HG03439 (cell line): ENCODE results near the gene ERC2.
"Not testable (repeated sequence)": the region's sequence is repeated elsewhere in the genome, so short reads cannot be mapped to it uniquely, and the experiment has no call there.

Source experiments
- ATAC-seq: cut with Tn5 transposase; IDR thresholded peaks from one replicate; pipeline ENCODE4 v1.9.1; 2021; ENCODE audit warnings: mild to moderate bottlenecking, moderate library complexity; ENCODE audit not compliant: unreplicated experiment

The ERC2 gene

DNA sequence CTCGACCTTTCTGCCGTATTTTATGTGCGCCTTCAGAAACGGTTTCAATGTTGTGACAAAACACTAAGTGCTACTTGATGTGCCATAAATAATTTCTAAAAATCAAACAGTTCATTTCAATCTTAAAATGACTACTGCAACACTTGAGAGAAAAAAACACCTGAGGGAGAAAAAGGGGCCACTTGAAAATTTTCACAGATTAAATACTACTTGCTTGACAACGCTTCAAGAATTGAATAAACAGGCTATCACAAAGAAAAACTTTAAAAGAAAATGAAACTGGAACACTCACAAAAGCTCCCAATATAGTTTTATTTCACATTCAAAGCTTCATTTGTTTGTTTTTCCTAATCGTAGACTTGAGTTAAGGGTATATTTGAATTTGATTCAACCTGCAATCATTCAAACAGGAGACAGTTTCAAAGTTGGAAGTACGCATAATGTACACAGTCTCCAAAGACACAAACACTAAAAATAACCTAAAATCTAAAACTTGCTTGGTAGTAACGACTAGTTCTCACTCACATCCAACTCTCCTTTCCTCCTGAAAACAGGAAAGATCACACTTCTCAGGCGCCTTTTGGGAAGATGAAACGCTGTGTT, 380.7 kb downstream of the ERC2 start:
- no peak for ATAC-seq

DNA sequence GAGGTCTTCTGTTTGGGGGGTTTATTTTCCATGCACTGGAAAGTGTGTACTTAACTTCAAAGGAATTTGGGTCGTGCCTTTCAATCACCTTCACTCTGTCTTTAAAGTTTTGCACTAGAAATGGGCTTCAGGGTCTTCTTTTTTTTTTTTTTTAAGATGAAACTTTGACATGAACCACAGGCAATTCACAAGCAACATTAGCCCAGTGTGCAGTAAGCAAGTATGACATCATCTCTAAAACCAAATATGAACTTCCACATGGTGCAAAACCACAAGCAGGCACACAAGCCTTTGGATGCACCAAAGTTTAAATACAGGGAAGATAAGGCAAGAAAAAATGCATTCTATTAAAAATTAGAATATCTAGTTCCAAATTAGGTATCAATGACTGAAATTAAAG, 381.9 kb downstream of the ERC2 start:
- no peak for ATAC-seq

DNA sequence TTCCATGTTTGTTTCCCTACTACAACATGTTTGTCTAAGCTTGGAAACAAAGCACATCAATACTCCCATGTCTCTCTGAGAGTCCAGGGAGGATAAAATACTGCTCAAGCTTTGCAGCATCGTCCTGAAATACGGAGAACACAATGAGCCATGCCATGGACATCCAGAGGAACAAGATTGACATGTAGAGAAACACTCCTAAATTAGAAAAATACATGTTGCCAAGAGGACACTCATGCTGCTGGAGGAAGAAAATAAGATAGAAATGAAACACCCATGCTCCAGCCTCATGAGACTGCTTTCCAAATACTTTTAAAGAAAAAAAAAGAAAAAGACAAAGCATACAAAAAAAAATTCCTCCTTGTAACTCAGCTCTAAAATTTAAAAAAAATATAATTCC, 387.0 kb downstream of the ERC2 start:
- no peak for ATAC-seq

DNA sequence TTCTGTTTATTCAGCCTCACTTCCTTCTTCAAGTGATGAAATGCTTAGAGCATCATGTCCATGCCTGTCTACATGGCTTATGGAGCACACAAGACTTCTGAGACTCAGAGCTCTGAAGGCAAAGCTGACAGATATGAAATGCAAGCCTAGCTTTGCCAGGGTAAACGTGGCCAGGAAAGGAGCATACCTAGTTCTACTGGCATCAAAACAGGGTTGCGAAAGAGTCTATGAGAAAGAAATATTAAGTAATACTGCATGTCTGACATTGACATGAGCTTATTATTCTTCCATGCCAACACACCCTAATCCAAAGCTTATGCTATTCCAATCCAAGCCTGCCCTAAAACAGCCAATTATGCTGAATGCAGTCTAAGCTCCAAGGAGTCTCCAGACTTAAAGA, 391.5 kb downstream of the ERC2 start:
- ATAC-seq, result no peak

DNA sequence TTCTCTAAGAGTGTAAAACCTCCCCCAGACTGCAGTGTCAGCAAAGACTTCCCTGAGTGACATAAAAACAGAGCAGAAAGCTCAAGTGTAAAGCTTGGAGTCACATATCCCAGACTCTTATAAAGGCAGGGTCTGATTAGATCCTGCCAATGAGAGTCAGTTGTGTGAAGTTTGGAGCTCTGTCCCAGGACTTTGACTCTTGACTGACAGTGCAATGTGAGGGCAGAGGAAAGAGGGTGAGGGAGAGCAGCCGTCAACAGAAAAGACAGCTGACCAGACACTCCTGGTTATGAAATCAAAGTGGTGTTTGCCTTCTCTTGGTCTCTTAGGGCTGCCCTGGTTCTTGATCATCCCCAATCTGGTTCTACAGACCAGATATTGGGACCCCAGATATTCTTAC, 393.2 kb downstream of the ERC2 start:
- ATAC-seq, result no peak

DNA sequence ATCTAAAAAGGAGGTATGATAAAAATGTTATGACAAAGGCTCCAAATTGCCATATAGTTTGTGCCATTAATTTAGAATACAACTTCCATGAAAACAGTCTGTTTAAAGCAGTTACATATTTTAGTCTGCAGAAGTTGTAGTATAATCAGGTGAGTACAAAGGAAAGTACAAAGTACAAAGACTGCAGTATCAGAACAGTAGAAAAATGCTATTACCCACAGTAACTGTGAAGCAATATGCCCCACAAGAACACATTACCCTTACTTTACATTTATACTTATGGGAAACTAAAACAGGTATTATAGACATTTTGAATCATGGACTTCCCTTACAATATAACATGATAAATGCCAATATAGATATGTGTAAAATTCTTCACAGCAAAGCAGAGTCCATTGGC, 398.5 kb downstream of the ERC2 start:
- ATAC-seq, result no peak

DNA sequence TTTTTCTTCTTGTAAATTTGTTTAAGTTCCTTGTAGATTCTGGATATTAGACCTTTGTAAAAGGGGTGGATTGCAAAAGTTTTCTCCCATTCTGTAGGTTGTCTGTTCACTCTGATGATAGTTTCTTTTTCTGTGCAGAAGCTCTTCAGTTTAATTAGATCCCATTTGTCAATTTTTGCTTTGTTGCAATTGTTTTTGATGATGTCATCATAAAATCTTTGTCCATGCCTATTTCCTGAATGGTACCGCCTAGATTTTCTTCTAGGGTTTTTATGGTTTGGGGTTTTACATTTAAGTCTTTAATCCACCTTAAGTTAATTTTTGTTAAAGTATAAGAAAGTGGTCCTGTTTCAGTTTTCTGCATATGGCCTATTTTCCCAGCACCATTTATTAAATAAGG, 401.9 kb downstream of the ERC2 start:
- ATAC-seq, result not testable (repeated sequence)

DNA sequence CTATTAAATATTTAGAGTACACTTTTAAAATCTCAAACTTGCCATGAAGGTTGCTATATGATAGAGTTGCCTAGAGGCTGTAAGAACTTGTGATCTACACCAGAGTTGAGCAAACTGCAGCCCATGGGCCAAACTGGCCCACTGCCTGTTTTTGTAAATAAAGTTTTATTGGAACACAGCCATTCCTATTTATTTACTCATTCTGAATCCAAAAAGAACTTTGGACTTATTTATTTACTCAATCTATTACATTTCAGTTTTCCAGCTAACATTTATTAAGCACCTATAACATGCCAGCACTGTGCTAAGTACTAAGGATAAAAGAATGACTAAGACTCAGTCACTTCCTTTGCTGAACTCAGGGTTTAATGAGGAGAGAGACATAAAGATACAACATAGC, 403.6 kb downstream of the ERC2 start:
- ATAC-seq, result no peak

DNA sequence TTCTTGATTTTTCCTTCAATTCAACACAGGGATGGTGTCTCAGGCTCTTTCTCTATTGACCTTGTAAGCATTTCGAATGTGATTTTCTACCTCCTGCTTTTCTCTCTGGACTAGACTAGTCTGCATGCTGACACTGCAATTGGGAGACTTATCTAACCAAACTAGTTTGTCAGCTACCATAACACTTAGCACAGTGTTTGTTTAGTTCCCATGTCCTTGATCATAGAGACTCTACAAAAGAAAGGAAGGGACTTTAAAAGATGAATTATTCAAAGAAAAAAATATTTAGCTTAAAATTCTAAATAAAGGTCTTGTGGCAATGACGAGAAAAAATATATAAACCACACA, 407.0 kb downstream of the ERC2 start:
- ATAC-seq, result no peak

DNA sequence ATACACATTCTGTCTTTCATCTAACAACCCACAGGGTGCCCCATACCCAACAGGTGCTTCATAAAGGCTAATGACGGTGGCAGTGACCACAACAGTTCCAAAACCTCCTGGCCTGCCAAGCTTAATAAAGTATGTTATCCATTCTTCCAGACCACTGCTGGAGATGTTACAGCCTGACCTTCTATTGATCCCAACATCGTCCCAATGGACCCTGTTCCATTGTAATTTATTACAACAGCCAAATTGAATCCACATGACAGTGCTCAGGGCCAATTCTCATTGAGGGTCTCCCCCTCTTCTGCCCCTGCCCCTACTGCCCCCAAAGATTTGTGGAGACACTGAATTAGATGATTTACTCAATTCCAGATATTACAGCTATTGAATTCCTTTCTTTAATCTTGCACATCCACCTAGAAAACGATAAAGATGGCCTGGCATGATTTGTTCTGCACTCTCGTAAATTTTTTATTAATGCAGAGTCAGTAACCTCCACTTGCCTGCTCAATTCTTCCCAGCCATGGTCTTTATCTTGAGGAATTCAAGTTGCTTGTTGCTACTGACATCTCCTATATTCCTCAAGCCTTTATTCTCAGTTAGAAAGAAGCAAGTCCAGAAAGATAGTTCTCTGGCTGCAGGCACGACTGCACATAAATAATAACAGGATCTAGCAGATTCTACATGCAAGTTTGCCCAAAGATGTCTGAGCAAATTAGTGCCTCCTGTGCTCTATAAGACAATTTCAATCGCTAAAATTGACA, 407.6 kb downstream of the ERC2 start:
- no peak for ATAC-seq

DNA sequence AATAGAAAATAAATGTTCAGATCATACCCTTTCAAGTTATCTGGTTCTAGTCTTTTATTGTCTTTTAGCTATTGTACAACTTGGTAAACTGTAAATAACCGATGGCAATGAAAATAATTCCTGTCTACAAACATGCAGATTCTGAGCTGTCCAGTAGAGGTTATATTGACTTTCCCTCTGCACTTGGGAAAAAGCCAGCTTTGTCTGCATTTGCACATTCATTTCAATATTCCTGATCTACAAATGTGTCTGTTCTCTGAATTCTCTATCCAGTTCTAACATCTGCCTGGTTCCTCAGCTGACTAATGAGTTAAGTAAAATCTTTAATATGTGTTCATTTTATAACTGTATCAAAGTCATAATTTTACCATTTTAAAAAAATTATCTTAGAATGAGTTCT, 408.5 kb downstream of the ERC2 start:
- ATAC-seq, result no peak

DNA sequence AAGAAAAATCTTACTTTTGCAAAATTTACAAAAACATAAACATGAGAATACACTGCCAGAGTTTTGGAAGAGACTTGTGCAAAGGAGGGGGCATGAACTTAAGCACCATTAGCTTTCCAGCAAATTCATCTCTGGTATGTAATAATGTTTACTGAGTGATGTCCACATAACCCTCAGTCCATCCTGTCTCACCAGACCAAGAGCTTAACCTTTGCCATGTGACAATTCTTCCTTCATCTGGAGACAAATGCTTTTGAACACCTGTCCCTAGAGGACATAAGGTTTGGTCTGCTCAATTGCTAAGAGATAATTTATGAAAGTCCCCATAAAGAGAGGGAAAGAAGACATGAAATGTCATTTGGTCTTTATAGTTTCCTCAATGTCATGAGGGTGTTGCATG, 412.3 kb downstream of the ERC2 start:
- no peak for ATAC-seq

DNA sequence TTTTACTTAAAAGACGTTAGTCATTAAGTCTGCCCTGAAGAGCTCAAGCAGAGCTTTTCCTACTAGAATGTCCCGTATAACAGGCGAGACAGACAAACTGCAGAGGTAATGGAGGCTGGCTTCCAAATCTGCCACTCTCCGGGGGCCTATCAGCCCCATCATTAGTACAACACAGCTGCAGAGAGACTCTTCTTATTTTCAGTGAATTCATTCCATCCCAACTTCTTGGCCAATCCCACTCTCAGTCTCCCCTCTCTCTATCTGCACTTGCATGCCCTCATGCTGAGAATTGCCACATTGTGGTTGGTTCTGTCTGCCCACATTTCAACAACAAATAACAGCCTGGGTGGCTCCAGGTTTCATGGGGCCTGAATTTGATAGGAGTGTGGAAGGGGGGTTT, 412.7 kb downstream of the ERC2 start:
- ATAC-seq, result no peak

DNA sequence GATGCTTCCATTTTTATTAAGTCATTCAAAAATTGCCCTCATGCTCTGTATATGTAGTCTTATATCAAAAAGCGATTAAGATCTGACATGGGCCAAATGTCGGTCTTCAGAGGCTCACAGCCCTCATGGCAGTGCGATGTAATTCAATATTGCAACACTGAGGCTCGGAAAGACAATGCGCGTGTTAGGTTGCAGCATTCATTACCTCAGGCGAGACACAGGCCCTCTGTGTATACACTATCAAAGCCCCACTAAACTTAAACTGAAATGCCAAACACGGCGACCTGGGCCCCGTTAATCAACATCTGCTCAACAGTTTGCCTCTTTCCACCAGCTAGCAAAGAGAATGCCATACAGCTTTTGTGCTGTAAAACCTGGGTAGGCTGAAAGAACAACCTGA, 413.4 kb downstream of the ERC2 start:
- ATAC-seq, result no peak

DNA sequence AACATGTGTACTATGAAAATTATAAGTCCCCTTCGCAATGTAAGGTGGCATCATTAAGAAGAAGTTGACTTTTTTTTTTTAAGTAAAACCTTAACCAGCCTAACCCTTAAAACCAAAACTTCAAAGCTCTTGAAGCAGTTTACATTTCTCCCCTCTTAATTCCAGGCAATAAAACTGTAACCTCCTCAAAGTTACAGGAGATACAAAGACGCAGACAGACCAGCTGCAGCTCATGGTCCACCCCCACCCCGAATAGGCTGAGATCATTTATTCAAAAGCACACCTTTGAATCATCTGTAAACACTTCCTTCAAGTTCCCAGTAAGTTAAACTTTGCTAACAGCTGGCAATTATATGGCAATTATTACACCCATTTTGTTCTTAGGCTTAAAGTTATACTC, 414.5 kb downstream of the ERC2 start:
- ATAC-seq, result no peak

DNA sequence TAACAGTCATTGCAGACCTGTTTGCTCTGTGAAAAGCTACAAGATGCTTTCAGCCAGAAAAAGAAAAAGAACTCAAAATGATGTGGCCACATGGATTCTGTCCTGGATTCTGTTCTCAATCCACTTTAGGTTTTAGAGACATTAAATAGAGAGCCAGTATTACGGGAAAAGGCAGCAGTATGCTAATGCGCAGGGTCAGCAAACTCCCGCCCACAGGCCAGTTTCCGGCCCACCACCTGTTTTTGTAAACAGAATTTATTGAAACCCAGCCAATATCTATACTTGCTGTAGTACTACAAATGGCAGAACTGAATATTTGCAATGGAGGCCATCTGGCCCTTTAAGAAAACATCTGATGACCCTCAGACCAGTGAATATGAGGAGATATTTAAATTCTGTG, 416.1 kb downstream of the ERC2 start:
- no peak for ATAC-seq

DNA sequence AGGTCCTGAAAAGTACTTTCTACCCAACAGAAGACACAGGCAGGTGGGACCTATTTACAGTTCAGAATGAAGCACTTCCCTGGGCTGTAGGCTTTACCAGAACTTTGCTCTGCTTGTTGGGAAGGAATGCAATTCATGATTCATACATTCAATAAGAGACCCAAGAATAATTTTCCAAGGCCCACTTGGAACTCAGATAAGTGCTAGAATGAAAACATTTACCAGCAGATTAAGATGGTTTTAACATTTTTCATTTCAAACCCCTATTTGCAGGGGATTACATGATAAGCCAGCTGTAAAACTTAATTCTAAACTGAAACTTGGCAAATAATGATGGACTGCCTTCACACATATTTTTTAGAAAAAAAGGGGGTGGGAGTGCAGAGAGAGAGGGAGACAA, 417.2 kb downstream of the ERC2 start:
- no peak for ATAC-seq

DNA sequence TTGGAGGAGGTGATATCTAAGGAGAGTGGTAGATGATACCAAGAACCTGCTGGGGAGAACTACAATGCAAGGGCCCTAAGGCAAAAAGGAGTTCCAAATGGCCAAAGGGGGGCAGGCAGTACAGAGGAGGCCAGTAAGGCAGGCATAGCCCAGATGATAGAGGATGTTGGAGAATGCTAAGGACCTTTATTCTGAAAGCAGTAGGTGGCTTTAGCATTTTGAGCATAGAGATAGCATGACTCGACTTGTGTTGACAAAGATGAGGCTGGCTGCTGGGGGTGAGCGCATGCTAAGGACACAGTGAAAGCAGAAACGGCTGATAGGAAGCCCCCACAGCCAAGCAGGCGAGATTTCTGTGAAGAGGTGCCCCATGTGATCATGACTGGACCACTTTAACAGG, 419.3 kb downstream of the ERC2 start:
- no peak for ATAC-seq

DNA sequence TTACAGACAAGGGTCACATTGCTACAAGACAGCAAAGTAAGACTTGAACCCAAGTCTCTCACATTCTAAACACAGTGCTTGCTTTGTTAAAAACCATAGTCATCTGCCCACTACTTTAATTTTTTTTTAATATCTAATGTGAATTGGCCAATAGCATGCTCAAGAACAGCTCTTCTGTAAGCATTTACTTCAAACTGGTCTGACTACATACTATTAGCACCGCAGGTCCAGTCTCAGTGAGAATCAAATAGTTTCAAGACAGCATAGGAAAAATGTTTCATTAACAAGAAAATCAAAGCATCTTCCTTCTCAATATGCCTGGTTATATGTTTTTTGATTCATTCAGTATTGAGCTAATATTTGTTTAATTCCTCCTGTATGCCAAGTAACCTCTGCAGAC, 419.9 kb downstream of the ERC2 start:
- ATAC-seq, result no peak

DNA sequence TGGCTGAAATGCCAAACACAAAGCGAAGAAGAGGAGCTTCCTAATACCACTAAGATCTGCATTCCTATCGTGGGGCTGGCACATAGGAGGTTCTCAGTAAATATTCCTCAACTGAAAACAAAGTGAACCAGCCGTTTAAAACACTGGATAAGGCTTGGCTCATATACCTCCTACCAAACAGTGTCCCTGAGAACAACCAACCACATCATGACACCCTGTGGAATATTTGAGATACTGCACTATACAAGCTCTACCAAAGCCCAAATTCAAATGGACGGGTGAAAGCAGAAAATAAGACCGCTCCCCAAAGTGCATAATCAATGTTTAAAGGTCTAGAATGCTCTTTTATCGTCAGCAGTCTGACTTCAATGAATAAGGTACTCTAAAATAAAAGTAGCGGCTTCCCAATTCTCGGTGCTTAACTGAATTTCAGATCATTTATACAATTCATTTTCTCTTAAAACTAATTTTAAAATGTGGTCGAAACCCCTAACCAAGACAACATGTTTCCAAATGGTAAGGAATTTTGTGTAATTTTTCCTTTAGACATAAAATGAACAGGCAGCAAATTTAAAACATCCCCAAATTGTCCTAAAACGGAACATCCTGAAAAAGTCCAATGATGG, 425.8 kb downstream of the ERC2 start:
- no peak for ATAC-seq

DNA sequence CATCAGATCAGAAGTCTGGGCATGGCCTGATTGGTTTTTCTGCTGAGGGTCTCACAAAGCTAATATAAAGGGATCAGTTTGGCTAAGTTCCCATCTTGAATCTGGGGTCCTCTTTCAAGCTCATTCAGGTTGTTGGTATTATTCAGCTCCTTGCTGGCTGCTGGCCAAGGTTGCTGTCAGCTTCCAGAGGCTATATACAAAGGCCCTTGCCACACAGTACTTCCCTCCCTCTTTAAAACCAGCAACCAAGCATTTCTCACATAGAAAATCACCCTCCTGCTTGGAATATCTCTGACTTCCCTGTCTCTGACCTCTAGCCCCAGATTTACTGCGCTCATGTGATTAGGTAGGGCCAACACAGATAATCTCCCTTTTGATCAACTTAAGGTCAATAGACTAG, 442.9 kb downstream of the ERC2 start:
- no peak for ATAC-seq

DNA sequence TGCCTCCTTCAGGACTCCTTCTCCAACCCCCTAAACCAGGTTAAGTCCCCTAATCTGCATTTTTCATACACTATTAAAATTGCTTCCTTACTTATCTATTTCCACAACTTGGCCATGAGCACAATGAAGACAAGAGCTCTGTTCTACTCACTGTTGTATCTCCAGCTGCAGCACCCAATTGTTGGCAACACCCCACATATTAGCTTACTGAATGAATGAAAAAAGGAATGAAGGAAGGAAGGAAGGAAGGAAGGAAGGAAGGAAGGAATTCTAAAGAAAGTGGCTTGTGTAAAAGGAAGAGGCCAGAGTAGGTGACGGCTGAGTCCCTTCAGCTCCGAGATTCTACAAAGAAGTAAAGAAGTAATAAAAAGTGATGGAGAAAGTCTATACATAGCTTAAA, 444.7 kb downstream of the ERC2 start:
- no peak for ATAC-seq

DNA sequence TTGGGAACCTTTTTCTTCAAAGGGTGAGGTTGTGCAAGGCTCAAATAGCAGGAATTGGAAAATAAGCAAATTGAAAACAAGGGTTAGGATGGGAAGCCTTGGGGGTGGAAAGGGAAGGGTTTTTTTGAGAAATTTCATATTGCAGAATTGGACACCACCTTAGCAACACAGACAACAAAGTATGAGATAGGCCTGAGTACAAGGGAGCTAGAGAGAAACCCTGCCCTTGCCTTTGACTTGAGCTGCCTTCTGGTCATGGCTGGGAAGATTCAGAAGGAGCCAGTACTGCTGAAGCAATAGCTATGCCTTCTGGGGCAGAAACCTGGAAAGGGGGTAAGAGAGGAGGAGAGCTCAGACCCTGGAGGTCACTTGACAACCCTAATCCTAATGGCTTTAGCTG, 445.6 kb downstream of the ERC2 start:
- no peak for ATAC-seq
